ENCODE results near the gene PSMC1. TPM values are rescaled to one million over a fixed set of nuclear protein-coding genes. Genes with fewer than 3 reads are reported as not detected.

PSMC1 gene
- total RNA-seq, 1 experiment from 2014 or later = 132 TPM

DNA sequence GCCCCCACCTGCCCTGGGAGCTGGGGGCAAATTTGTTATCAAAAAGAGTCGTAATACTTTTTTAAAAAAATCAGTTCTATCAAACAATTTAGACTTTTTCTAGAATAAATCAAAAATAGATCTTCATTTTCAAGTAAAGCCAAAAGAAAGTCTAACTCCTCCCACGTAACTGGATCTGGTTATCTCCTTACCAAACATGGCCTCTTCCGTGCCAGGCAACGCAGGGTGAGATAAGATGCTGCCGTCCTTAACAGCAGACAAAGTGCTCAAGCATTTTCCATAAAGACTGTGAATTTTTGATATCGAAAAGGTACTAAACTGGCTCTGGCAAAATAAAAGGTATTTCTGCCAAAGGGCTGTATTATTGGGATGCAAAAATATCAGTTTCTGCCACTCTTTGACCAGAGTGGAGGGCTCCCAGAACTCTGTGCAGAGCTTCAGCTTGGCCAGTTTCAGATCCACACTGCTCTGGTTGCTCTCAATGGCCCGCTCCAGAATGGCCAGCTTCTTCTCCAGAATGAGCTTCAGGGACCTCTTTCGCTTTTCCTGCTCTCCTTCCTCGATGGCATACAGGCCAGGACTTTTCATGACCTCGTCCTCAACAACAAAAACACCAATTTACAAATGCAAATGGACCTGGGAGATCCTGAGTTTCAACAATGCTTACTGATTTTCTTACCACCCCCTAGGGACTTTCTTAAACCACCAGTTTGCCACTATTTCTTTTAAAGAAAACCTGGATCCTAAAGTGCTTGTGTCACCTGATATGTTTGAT is 46.4 kb downstream of the PSMC1 start:
- intact Hi-C loops (cut with micrococcal nuclease) = loop anchor here (10.0 kb wide), 1 partner anchor 452 kb away; no protein-coding TSS in a partner anchor
- peaks cover 20 to 24% of the 10 kb centered on the region in 2 experiments; a peak in 3 of 4 replicates for H3K36me3 ChIP-seq (ENCODE audit: control insufficient read depth in 1 of 2, insufficient read depth in 2 of 2, low read length in 2 of 2)
- TF ChIP-seq EZH2phosphoT487 (IDR thresholded peaks at IDR 0.05; ENCODE audit: borderline replicate concordance) = no peak
- no peak for TF ChIP-seq EGR1 (IDR thresholded peaks at IDR 0.05; ENCODE audit: low read depth)
- TF ChIP-seq, protein P1, sequence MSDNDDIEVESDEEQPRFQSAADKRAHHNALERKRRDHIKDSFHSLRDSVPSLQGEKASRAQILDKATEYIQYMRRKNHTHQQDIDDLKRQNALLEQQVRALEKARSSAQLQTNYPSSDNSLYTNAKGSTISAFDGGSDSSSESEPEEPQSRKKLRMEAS (IDR thresholded peaks at IDR 0.05) = no peak
- TF ChIP-seq RAD21 (IDR thresholded peaks at IDR 0.05; ENCODE audit: low read depth) = no peak
- TF ChIP-seq CEBPB (IDR thresholded peaks at IDR 0.05; ENCODE audit: low read depth) = no peak
- TF ChIP-seq POLR2AphosphoS5 (IDR thresholded peaks at IDR 0.05; ENCODE audit: low read depth, low read length) = no peak
- no peak for TF ChIP-seq ZNF274 (IDR thresholded peaks at IDR 0.05; ENCODE audit: low read depth, low read length)
- TF ChIP-seq YY1 (IDR thresholded peaks at IDR 0.05; ENCODE audit: extremely low read depth, insufficient replicate concordance, low read depth, low read length) = no peak
- no peak for TF ChIP-seq CBX3 (IDR thresholded peaks at IDR 0.05; ENCODE audit: low read depth)
- TF ChIP-seq FOSL1 (IDR thresholded peaks at IDR 0.05; ENCODE audit: low read depth) = no peak
- no peak for TF ChIP-seq SIN3A (IDR thresholded peaks at IDR 0.05; ENCODE audit: low read depth)
- TF ChIP-seq, protein P2, sequence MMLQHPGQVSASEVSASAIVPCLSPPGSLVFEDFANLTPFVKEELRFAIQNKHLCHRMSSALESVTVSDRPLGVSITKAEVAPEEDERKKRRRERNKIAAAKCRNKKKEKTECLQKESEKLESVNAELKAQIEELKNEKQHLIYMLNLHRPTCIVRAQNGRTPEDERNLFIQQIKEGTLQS (IDR thresholded peaks at IDR 0.05) = no peak
- no peak for TF ChIP-seq EZH2 (IDR thresholded peaks at IDR 0.05)
- TF ChIP-seq, protein P3, sequence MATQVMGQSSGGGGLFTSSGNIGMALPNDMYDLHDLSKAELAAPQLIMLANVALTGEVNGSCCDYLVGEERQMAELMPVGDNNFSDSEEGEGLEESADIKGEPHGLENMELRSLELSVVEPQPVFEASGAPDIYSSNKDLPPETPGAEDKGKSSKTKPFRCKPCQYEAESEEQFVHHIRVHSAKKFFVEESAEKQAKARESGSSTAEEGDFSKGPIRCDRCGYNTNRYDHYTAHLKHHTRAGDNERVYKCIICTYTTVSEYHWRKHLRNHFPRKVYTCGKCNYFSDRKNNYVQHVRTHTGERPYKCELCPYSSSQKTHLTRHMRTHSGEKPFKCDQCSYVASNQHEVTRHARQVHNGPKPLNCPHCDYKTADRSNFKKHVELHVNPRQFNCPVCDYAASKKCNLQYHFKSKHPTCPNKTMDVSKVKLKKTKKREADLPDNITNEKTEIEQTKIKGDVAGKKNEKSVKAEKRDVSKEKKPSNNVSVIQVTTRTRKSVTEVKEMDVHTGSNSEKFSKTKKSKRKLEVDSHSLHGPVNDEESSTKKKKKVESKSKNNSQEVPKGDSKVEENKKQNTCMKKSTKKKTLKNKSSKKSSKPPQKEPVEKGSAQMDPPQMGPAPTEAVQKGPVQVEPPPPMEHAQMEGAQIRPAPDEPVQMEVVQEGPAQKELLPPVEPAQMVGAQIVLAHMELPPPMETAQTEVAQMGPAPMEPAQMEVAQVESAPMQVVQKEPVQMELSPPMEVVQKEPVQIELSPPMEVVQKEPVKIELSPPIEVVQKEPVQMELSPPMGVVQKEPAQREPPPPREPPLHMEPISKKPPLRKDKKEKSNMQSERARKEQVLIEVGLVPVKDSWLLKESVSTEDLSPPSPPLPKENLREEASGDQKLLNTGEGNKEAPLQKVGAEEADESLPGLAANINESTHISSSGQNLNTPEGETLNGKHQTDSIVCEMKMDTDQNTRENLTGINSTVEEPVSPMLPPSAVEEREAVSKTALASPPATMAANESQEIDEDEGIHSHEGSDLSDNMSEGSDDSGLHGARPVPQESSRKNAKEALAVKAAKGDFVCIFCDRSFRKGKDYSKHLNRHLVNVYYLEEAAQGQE (IDR thresholded peaks at IDR 0.05; ENCODE audit: low read depth) = no peak
- no peak for TF ChIP-seq TCF7L2 (IDR thresholded peaks at IDR 0.05; ENCODE audit: borderline replicate concordance, extremely low read depth, insufficient read depth, insufficient read length)
- no peak for TF ChIP-seq ELF1 (IDR thresholded peaks at IDR 0.05; ENCODE audit: borderline replicate concordance, low read depth)
- TF ChIP-seq, protein P4, sequence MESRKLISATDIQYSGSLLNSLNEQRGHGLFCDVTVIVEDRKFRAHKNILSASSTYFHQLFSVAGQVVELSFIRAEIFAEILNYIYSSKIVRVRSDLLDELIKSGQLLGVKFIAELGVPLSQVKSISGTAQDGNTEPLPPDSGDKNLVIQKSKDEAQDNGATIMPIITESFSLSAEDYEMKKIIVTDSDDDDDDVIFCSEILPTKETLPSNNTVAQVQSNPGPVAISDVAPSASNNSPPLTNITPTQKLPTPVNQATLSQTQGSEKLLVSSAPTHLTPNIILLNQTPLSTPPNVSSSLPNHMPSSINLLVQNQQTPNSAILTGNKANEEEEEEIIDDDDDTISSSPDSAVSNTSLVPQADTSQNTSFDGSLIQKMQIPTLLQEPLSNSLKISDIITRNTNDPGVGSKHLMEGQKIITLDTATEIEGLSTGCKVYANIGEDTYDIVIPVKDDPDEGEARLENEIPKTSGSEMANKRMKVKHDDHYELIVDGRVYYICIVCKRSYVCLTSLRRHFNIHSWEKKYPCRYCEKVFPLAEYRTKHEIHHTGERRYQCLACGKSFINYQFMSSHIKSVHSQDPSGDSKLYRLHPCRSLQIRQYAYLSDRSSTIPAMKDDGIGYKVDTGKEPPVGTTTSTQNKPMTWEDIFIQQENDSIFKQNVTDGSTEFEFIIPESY (IDR thresholded peaks at IDR 0.05; ENCODE audit: extremely low read depth, insufficient replicate concordance, low read length) = no peak
- no peak for TF ChIP-seq SRF (IDR thresholded peaks at IDR 0.05; ENCODE audit: low read depth)
- no peak for TF ChIP-seq POLR2A (IDR thresholded peaks at IDR 0.05; ENCODE audit: borderline replicate concordance, extremely low read depth, insufficient read depth, insufficient read length)
- RAD21 ChIA-PET (ENCODE audit: low non-redundant PET in 1 of 2, low total read pairs in 2 of 2, uncharacterized antibody in 2 of 2, unreplicated experiment in 2 of 2) = interaction anchor here in 1 of 2 experiments (0.9 kb wide), 1 partner anchor 216 kb away, joined by 4 read pairs; no protein-coding TSS in a partner anchor
- CTCF ChIA-PET = interaction anchor here (1.4 to 1.6 kb wide), 3 partner anchors 355 to 456 kb away, joined by 5 to 32 read pairs (median 32); no protein-coding TSS in a partner anchor
- H4K20me1 ChIP-seq (ENCODE audit: insufficient read depth) = no peaks in the 10 kb centered on the region
- no peak overlapping the region for H3K9ac ChIP-seq (ENCODE audit: low read length)
- H3K27ac ChIP-seq (ENCODE audit: low read depth, low read length) = no peak overlapping the region
- no peaks in the 10 kb centered on the region for H3K9me2 ChIP-seq (ENCODE audit: insufficient read depth)
- BruUV-seq (replicated peaks) = no TSS peak
- ATAC-seq (no peak), DNase-seq (ENCODE audit: low read depth, low spot score) (no peak)
- H3K79me2 ChIP-seq (ENCODE audit: insufficient read depth, low read length) = no peaks in the 10 kb centered on the region; the same call in 1 of the 2 replicates
- no peaks in the 10 kb centered on the region for H3K27me3 ChIP-seq (ENCODE audit: insufficient read depth, low read length)
- no peak overlapping the region for H3K4me3 ChIP-seq (replicated peaks in 1 of 2; ENCODE audit: low read depth in 1 of 2, low read length in 2 of 2)
- no peaks in the 10 kb centered on the region for H3K9me3 ChIP-seq (ENCODE audit: control insufficient read depth in 1 of 2, insufficient read depth in 1 of 2, low read depth in 1 of 2, low read length in 2 of 2)
- H3K4me1 ChIP-seq (ENCODE audit: control insufficient read depth in 1 of 2, insufficient read depth in 2 of 2, low read length in 2 of 2) = peaks cover 0 to 7% of the 10 kb centered on the region in 2 experiments; a peak in 1 of 4 replicates
- no peak overlapping the region for H2AFZ ChIP-seq (ENCODE audit: low read depth, low read length, poor library complexity, severe bottlenecking)
- POLR2A ChIA-PET = no interaction called here
- no peak overlapping the region for H3K4me2 ChIP-seq (ENCODE audit: low read length)
